Lower leg skin (tissue), 3 donors: ENCODE measurements around the gene PEX1.
"Not testable (repeated sequence)": the region's sequence is repeated elsewhere in the genome, so short reads cannot be mapped to it uniquely, and the experiment has no call there.

Experiments used
- POLR2A ChIP-seq, 2 donors: fragments of 450-650 bp; IDR thresholded peaks; one replicate each; pipeline ENCODE4 v1.6.1; 2016 to 2017; ENCODE audit warnings: antibody characterized with exemption in 2 of 2, mild to moderate bottlenecking in 1 of 2, moderate library complexity in 1 of 2
- TF ChIP-seq, protein P1 (sequence below), 3 donors: fragments of 450-650 bp; IDR thresholded peaks; one replicate each; pipeline ENCODE4 v1.5.1; 2016; ENCODE audit warnings: antibody characterized with exemption in 3 of 3, mild to moderate bottlenecking in 3 of 3, moderate library complexity in 2 of 3

DNA sequence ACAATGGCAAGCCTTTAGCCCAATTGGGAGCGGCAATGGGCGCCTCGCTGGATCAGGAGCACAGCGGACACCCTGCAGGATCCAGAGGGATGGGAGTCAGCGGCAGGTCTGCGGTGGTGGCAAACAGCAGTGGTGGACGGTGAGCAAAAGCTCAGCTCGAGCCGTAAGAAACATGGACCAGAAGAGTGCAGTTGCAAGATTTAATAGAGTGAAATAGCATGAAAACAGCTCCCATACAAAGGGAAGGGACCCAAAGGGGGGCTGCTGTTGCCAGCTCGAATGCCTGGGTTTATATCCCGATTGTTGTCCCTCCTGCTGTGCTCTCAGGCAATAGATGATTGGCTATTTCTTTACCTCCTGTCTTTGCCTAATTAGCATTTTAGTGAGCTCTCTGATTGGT lies 50.6 kb downstream of the PEX1 start, which contains the start of gene ERVW-1:
- not testable (repeated sequence) for TF ChIP-seq POLR2A (IDR thresholded peaks at IDR 0.05)
- TF ChIP-seq, protein P1, sequence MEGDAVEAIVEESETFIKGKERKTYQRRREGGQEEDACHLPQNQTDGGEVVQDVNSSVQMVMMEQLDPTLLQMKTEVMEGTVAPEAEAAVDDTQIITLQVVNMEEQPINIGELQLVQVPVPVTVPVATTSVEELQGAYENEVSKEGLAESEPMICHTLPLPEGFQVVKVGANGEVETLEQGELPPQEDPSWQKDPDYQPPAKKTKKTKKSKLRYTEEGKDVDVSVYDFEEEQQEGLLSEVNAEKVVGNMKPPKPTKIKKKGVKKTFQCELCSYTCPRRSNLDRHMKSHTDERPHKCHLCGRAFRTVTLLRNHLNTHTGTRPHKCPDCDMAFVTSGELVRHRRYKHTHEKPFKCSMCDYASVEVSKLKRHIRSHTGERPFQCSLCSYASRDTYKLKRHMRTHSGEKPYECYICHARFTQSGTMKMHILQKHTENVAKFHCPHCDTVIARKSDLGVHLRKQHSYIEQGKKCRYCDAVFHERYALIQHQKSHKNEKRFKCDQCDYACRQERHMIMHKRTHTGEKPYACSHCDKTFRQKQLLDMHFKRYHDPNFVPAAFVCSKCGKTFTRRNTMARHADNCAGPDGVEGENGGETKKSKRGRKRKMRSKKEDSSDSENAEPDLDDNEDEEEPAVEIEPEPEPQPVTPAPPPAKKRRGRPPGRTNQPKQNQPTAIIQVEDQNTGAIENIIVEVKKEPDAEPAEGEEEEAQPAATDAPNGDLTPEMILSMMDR (IDR thresholded peaks at IDR 0.05): not testable (repeated sequence)
